ENCODE measurements around the gene ATG13. TPM values are rescaled to one million over a fixed set of nuclear protein-coding genes. Genes with fewer than 3 reads are reported as not detected.

Gene ATG13
- total and polyA plus RNA-seq, 2 experiments from 2014 or later: 32.9 to 71.1 TPM

GRCh38 chr11:46663277-46663940 lies 46.1 kb downstream of the ATG13 start:
- ATAC-seq (no peak), DNase-seq (ENCODE audit: low spot score) (no peak)
- no peak overlapping the region for H3K27ac ChIP-seq (ENCODE audit: low read depth)
- no peak overlapping the region for H2AFZ ChIP-seq
- H3K27me3 ChIP-seq (ENCODE audit: insufficient read depth): no peaks in the 10 kb centered on the region
- peaks cover 4% of the 10 kb centered on the region for H4K20me1 ChIP-seq (replicated peaks; ENCODE audit: insufficient read depth)
- H3K4me3 ChIP-seq: no peak overlapping the region
- no peaks in the 10 kb centered on the region for H3K4me1 Mint-ChIP-seq
- H3K9me2 ChIP-seq (ENCODE audit: insufficient read depth): no peaks in the 10 kb centered on the region
- no peak overlapping the region for H3K4me2 ChIP-seq
- no peaks in the 10 kb centered on the region for H3K79me2 ChIP-seq (replicated peaks; ENCODE audit: insufficient read depth)
- H3K27ac Mint-ChIP-seq: peak overlapping the region; percentile 11; the same call in 1 of the 2 replicates
- H3K36me3 Mint-ChIP-seq (ENCODE audit: low read depth): peaks cover 47% of the 10 kb centered on the region
- H3K4me1 ChIP-seq (ENCODE audit: insufficient read depth): no peaks in the 10 kb centered on the region
- no peaks in the 10 kb centered on the region for H3K27me3 Mint-ChIP-seq (ENCODE audit: insufficient read depth, low read depth, poor library complexity)
- TF ChIP-seq CTCF (conservative IDR thresholded peaks at IDR 0.05; ENCODE audit: low read depth in 2 of 2): no peak
- TF ChIP-seq ZNF114 (CRISPR knock-in tag; IDR thresholded peaks at IDR 0.05): no peak
- no peak for TF ChIP-seq JUNB (IDR thresholded peaks at IDR 0.05; ENCODE audit: unreplicated experiment)
- no peak for TF ChIP-seq EZH2 (IDR thresholded peaks at IDR 0.05; ENCODE audit: low read depth, unreplicated experiment)
- TF ChIP-seq EZH2phosphoT487 (IDR thresholded peaks at IDR 0.05; ENCODE audit: unreplicated experiment): no peak
- no peak for TF ChIP-seq STAT1 (IDR thresholded peaks at IDR 0.05; ENCODE audit: unreplicated experiment)
- TF ChIP-seq REST (IDR thresholded peaks at IDR 0.05; ENCODE audit: unreplicated experiment): no peak
- TF ChIP-seq ETS1 (IDR thresholded peaks at IDR 0.05): no peak
- TF ChIP-seq ZNF462 (CRISPR knock-in tag; IDR thresholded peaks at IDR 0.05): no peak
- no peak for TF ChIP-seq CREB1 (CRISPR knock-in tag; IDR thresholded peaks at IDR 0.05; ENCODE audit: low read depth)
- TF ChIP-seq ZNF331 (CRISPR knock-in tag; IDR thresholded peaks at IDR 0.05; ENCODE audit: low read depth): no peak
- no peak overlapping the region for H3K4me3 Mint-ChIP-seq
- H3F3A ChIP-seq (replicated peaks; ENCODE audit: low read depth): no peaks in the 10 kb centered on the region
- no peaks in the 10 kb centered on the region for H3K9me3 Mint-ChIP-seq
- peaks cover 24% of the 10 kb centered on the region for H3K36me3 ChIP-seq (ENCODE audit: insufficient read depth)
